GM21825 (cell line): Measurements from ENCODE around the gene HNRNPU.
A peak's percentile ranks its signal among the peaks of the same experiment; 100 is the strongest.
"Not testable (repeated sequence)": the region's sequence is repeated elsewhere in the genome, so short reads cannot be mapped to it uniquely, and the experiment has no call there.

Experiments used
- ATAC-seq: cut with Tn5 transposase; IDR thresholded peaks from one replicate; pipeline ENCODE4 v1.9.1; 2021; ENCODE audit warnings: mild to moderate bottlenecking, moderate library complexity; ENCODE audit not compliant: unreplicated experiment

Gene HNRNPU

DNA sequence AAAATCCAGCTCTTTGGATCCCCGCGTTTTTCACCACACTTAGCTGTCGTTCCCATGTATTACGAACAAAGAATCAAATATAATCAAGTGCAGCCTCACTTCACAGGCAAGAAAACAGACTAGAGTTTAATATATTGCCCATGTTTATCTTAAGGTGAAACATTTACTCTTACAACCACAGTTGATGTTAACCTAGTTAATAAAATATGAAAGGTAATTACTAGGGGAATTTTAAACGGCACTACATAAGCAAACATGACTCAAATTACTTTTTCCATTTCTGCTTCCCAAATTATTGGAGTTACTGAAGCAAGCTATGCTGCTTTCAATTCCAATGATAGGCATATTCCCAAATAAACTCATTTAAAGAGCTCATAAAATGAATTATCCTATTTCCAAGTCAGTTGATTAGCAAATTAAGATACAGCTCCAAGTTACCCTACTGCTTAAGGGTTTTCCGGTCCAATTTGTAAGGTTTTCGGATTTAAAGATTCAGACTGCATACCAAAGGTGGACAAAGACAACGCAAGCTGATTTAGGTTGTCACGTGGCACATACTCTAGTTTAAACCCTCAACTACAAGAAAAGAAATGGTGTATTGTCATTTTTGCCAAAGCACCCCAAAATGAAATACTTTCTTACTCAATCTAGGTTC lies 22.9 kb downstream of the HNRNPU start:
- ATAC-seq, result no peak

DNA sequence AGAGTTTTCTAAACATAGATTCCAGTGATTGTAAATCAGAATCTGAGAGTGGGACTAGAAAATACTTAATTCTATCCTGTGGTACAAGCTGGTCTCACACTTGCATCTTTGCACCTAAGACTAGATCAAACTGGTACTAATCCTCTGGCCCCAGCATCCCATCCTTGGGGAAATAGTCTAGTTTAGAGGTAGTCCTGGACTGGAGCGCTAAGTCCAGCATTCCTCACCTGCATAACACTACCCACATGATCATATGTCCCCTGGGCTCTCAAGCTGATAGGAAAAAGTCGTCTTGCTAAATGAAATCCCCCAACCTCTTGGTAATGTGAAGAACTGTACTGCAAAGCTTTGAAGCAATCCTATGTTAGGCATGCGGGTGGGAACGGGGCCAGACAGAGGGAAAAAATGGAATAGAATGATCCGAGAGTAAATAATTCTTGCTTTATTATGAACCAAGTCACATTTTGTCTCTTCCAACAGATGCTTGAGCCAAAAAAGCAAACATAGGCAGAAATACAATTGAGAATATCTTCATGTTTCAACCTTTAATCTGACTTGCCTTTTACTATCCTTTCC lies 24.0 kb downstream of the HNRNPU start:
- no peak for ATAC-seq

DNA sequence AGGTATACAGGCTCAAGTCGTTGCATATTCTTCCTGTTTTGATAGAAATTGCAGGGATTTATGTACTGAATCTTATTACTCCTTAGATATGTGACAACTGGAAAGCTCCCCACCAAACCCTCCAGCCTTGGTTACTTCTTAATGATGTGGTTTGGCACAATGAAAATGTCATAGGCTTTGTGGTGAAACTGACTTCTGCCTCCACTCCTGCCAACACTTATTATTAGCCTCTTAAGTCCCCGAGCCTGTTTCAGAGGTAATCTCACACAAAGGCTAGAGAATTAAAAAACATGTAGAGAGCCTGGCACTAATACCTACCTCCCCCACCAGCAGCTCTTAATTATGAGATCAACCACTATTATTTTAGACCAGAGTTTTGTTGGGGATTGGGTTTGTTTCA lies 24.7 kb downstream of the HNRNPU start:
- ATAC-seq, result no peak

DNA sequence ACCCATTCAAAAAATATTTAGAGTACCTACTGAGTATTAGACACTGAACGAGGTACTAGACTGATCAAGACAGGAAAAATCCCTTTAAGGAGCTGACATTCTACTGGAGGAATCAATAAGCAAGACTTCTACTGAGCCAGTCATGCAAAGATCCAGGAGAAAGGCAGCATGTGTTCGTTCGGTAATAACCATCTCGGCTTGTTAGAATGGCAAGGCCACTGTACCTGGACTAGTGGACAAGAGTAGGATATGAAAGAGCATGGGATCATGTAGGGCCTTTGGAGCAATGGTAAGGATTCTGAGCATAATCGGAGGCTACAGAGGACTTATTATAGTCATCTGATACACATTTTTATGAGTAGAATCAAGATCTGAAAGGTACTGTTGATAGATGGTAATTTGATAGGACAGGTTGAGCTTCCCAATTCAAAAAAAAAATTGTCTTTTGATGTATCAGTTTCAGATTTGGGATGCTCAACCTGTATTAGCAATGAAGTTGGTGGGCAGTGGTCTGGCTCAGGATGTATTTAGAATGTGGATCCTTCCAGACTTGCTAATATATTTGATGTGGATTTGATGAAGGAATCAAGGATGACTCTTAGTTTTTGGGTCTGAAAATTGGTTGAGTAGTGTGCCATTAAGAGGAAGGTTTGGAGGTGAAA lies 26.6 kb downstream of the HNRNPU start:
- ATAC-seq, result no peak

DNA sequence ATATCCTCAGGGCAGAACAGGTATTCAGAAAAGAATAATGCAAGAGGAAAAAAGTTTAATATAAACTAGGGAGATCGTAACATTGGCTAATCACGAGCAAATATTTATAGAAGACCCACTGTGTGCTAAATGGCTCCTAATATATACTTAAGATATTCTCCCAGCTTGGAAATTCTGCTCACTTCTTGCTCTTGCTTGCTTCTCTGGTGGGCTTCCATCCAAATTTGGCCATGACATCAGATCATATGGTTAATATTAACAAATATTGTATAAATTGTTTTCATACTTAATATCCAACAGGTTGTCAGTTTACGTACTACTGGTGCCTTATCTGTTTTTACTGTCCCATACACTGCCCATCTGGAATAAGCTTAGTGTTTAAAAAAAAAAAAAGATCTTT lies 27.8 kb downstream of the HNRNPU start:
- no peak for ATAC-seq

DNA sequence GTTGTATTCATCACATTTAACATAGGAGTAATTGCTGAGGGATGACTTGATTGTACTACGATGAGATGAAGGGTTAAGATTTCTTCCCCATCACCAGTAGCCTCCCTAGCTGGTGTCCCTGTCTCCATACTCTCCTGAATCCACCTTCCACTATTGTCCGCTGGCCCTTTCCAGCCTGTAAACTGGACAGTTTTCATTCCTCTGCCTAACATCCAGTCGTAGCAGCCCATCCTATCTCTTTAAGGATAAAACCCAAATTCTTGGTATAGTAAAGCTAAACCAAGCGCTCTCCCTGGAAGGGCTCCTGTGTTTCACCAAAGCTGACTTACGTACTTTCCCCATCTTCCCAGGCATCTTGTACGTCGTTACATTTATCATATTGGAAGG lies 28.2 kb downstream of the HNRNPU start:
- ATAC-seq, result no peak

DNA sequence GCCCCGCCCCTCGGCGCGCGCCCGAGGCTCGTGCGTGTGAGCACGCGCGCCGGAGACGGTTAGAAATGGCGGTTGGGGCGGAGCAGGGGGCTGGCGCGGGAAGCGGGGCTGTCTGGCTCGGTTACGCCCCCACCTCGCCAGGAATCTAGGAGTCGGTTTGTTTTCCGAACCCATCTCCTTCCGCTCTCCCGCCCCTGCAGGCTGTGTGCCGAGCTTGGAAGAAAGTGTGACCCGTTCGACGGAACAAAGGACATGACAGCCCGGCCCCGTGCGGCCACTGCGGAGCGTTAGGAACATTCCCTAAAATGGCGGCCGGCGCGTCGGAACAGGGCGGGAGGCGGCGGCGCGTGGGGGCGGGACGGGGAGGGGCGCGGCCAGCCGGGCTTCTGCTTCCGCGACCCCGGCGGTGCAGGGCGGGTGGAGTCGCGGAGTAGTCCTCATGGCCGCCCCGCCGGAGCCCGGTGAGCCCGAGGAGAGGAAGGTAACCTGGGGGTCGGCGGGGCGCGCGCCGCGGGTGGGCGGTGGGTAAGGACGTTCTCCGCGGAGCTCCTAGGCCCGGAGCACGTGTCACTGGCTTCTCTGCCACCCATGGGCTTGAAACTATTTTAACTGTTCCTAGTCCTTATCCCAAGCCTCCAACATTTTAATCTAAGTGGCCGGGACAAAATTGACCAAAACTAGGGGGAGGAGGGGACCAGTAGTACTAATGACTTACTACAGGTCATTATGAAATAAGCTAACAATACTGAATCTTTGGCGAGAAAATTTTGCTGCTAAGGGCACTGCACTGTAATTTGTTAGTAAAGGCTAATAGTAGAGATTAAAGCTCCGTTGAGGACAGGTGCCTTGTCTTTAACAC lies 28.8 kb downstream of the HNRNPU start, which contains the start of gene COX20:
TSS of gene COX20 (plus strand) at position 383 of the 859 bp plus-strand sequence. CDS start at position 440, 57 bp downstream.
- peak; percentile 62 for ATAC-seq

DNA sequence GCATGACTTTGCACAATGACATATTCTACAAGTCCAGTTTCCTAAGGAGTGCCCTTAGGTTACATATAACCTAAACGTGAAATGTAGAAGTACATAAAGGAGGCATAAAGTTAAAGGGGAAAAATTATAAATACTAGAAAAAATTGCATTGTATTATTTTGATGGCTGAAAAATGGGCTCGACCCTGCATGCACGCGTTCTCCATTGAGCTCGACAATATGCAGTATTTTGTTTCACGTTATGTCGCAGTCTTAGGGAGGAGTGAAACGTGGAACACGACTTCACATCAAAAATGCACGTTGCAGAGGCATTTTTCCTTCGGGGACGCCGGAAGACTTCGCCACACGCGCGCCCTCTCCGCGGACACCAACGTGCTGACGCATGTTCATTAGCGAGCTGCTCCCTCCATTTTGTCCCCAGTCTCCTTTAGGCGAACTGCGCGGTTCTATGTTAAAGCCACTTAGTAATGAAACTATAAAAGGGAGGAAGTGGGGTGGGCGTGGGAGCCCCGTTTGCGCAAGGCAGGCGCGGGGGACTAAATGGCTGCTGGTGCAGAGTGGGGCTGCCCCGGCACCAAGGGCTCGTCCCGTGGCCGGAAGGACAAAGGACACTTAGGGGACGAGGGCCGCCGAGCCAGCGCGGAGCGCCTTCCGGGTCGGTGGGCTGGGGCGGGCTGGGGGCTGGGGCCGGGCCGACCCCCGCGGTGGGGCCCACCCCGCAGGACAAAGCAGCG lies 29.6 kb downstream of the HNRNPU start:
- ATAC-seq, result peak; percentile 65

DNA sequence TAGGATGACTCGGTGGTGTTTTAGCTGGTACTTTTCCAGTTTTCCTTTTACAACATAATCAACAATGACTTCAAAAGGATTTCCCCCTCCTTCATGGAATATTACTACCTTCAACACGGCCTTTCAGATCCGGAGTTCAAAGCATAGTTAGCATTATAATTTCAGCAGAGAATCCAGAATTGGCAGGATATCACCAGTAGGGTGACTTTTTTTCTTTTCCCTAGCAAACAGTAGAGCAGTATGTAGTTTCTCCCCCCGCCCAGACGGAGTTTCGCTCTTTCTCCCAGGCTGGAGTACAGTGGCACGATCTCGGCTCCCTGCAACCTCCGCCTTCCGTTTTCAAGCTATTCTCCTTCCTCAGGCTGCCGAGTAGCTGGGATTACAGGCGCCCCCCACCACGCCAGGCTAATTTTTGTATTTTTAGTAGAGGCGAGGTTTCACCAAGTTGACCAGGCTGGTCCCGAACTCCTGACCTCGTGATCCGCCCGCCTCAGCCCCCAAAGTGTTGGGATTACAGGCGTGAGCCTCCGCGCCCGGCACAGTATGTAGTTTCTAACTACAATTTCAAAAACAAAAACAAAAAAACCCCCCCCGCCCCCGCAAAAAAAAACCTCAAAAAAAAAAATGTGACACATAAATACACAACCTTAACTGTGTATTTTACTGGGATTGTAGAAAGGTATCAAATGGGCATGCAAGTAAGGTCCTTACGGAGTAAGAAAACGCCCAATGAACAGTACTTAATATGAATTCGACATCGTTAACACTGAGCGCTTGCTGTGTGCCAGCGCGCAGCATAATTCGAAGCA lies 30.4 kb downstream of the HNRNPU start:
- ATAC-seq, result peak; percentile 3

DNA sequence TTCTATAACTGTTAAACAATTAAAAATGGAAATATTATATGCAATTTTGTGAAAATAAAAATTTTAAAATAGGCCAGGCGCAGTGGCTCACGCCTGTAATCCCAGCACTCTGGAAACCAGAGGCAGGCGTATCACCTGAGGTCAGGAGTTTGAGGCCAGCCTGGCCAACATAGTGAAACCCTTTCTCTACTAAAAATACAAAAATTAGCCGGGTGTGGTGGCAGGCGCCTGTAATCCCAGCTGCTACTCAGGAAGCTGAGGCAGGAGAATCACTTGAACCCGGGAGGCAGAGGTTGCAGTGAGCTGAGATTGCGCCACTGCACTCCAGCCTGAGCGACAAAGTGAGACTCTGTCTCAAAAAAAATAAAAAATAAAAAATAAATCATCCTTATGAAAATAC lies 31.1 kb downstream of the HNRNPU start:
- not testable (repeated sequence) for ATAC-seq

DNA sequence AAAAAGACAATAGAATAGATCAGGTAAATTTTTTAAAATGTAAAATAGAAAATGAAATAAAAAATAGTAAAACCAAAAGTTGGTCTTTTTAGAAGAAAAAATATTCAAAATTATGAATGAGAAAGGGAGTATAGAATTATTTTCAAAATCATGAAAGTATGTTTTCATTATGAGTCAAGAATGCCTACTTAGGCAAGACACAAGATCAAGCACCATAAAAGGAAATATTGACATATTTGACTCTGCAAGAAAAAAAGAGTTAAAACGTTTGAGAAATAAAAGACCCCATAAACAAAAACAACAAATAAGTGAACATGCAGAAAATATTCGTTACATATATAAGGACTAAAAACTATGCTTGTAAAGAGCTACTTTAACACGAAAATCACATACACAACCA lies 33.7 kb downstream of the HNRNPU start:
- ATAC-seq, result no peak

DNA sequence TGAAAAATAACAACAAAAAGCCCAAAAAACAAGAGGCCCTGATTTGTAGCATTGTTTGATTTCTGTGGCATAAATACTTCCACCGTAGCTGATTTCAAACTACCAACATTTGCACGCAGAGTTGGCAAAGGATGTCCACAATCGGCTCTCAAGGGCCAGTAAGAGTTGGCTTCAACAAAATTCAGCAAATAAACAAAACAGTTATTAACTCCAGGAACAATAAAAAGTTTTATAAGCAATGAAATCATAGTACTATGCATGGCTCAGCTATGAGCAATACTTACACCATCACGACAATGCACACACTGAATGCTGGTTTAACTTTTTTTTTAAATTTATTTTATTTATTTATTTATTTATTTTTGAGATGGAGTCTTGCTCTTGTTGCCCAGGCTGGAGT lies 37.6 kb downstream of the HNRNPU start:
- ATAC-seq, result no peak

DNA sequence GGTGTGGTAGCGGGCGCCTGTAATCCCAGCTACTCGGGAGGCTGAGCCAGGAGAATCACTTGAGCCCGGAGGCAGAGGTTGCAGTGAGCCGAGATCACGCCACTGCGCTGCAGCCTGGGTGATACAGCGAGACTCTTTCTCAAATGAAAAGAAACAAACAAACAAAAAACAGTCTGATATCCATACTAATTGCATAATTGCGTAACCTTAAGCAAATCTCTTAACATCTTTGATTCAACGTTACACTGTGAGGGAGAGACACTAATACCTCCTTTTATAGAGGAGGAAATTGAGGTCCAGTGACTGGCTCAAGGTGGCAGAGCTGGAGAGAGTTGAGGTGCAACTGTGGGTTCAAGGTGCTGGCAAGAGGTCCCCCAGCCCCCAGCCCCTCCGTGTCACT lies 41.5 kb downstream of the HNRNPU start:
- no peak for ATAC-seq

DNA sequence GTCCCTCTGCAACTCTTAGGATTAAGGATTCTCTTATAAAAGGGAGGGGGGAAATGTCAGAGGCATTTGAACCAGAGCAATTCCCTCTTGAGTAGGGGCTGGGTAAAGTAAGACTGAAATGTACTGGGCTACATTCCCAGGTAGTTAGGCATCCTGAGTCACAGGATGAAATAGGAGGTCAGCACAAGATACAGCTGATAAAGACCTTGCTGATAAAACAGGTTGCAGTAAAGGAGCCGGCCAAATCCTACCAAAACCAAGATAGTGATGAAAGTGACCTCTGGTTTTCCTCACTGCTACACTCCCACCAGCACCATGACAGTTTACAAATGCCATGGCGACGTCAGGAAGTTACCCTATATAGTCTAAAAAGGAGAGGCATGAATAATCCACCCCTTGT lies 43.2 kb downstream of the HNRNPU start:
- no peak for ATAC-seq

DNA sequence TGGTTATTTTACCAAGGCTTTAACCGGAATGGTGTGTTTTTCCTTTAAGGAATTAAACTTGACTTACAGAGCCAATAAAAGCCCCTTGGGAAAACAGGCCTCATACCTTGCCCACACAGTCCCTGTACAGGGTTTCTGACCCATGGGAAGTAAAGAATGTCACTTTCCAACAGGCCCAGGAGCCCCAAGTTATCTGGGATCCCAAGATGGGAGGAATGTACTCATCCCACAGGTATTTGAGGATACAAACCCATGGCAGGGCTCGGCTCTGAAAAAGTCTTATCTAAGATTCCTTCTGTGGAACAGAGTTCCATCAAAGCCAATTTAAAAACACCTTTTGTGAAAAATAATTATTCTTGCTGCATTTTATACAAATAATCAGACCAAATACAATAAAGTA lies 44.2 kb downstream of the HNRNPU start:
- no peak for ATAC-seq

DNA sequence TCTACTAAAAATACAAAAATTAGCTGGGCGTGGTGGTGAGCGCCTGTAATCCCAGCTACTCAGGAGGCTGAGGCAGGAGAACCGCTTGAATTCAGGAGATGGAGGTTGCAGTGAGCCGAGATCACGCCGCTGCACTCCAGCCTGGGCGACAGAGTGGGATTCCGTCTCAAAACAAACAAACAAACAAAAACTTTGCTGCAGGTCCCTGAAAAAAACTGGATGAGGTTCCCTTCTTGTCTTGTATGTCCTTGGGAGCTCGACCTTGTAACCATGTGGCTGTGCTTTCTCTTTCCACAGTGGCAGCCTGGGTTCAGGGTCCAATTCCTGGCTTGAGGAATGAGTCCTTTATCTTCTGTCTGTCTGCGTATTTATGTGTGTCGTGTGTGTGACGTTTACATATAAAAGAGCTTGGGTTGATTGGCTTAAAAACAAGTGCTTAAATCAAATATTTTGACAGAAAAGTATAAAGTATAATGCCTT lies 46.9 kb downstream of the HNRNPU start:
- no peak for ATAC-seq

DNA sequence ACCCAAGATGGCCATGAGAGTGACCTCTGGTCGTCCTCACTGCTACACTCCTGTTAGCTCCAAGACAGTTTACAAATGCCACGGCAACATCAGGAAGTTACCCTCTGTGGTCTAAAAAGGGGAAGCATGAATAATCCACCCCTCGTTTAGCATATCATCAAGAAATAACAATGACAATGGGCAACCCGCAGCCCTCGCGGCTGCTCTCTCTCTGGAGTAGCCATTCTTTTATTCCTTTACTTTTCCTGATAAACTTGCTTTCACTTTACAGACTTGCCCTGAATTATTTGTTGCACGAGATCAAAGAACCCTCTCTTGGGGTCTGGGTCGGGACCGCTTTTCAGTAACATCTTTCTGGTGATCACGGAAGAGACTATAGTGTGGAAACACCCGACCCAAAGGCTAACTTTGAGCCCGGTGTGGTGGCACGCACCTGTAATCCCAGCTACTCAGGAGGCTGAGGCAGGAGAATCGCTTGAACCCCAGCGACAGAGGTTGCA lies 48.7 kb downstream of the HNRNPU start:
- no peak for ATAC-seq

DNA sequence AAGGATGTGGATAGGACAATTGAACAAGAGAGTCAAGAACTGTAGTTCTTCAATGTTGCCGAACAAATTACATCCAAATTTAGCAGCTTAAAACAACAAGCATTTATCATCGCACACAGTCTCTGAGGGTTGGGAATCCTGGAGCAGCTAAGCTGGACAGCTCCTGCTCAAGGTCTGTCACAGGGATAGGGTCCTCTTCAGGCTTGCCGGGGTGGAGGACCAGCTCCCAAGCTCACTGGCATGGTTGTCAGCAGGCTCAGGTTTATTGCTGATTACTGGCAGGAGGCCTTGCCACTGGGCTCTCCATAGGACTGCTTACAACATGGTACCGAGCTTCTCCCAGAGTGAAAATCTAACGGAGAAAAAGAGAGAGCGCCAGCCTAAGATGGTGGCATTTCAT lies 51.0 kb downstream of the HNRNPU start:
- no peak for ATAC-seq

DNA sequence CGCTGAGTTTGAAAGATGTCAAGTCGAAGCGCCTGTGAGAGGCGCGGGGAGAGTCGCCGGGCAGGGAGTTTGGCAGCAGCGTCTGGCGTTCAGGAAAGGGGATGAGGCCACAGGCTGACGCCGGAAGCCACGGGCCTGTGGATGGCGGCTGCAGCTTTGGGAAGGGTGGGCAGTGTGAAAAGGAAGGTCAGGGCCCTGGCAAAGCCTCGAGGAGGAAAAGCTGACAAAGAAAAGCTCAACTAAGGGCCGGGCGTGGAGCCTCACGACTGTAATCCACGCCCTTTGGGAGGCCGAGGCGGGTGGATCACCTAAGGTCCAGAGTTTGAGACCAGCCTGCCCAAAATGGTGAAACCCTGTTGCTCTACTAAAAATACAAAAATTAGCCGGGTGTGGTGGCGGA lies 54.1 kb downstream of the HNRNPU start:
- no peak for ATAC-seq

DNA sequence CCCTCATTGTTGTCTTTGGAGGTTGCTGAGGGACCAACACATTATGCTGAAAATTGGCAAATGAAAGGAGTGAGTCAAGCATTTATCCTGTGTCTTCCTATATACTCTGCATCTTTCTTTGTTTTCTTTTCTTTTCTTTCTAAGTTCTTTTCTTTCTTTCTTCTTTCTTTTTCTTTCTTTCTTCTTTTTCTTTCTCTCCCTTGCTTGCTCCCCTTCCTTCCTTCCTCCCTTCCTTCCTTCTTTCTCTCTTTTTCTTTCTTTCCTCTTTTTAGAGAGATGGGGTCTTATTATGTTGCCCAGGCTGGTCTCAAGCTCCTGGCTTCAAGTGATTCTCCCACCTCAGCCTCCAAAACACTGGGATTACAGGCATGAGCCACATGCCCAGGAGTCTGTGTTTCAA lies 57.2 kb downstream of the HNRNPU start:
- no peak for ATAC-seq
